CD4-positive, alpha-beta T cell treated with Interleukin-15 for 1 hour (primary cell): Measurements from ENCODE around the gene GSTCD.
"Not testable (repeated sequence)": the region's sequence is repeated elsewhere in the genome, so short reads cannot be mapped to it uniquely, and the experiment has no call there.

Experiments
- DNase-seq: peaks from one replicate; pipeline ENCODE4 v3.0.0-alpha.2; 2020

The GSTCD gene

GRCh38 chr4:105719204-105719603, 10.6 kb downstream of the GSTCD start:
- DNase-seq = no peak

GRCh38 chr4:105725623-105726022, 17.0 kb downstream of the GSTCD start:
- no peak for DNase-seq

GRCh38 chr4:105729895-105730294, 21.3 kb downstream of the GSTCD start:
- DNase-seq = not testable (repeated sequence)

- DNase-seq = not testable (repeated sequence)
Measured at GRCh38 chr4:105735217-105735616, 26.6 kb downstream of the GSTCD start.

GRCh38 chr4:105741548-105741947, 33.0 kb downstream of the GSTCD start:
- no peak for DNase-seq

- no peak for DNase-seq
Measured at GRCh38 chr4:105748222-105748621, 39.6 kb downstream of the GSTCD start.

- no peak for DNase-seq
Measured at GRCh38 chr4:105751718-105752299, 43.2 kb downstream of the GSTCD start.

- no peak for DNase-seq
Measured at GRCh38 chr4:105753361-105753760, 44.8 kb downstream of the GSTCD start.

- DNase-seq = no peak
Measured at GRCh38 chr4:105755375-105755774, 46.8 kb downstream of the GSTCD start.

- no peak for DNase-seq
Measured at GRCh38 chr4:105758958-105759357, 50.4 kb downstream of the GSTCD start.

- DNase-seq = no peak
Measured at GRCh38 chr4:105765690-105766407, 57.3 kb downstream of the GSTCD start.

GRCh38 chr4:105767579-105767978, 59.0 kb downstream of the GSTCD start:
- DNase-seq = no peak

- DNase-seq = not testable (repeated sequence)
Measured at GRCh38 chr4:105770524-105770923, 61.9 kb downstream of the GSTCD start.

- DNase-seq = not testable (repeated sequence)
Measured at GRCh38 chr4:105772065-105772464, 63.5 kb downstream of the GSTCD start.

- DNase-seq = not testable (repeated sequence)
Measured at GRCh38 chr4:105775760-105776415, 67.3 kb downstream of the GSTCD start.

GRCh38 chr4:105780176-105780575, 71.6 kb downstream of the GSTCD start:
- DNase-seq = no peak

- no peak for DNase-seq
Measured at GRCh38 chr4:105784761-105785160, 76.2 kb downstream of the GSTCD start.

- DNase-seq = no peak
Measured at GRCh38 chr4:105785792-105786191, 77.2 kb downstream of the GSTCD start.

- no peak for DNase-seq
Measured at GRCh38 chr4:105786748-105787147, 78.2 kb downstream of the GSTCD start.

- no peak for DNase-seq
Measured at GRCh38 chr4:105797225-105797624, 88.6 kb downstream of the GSTCD start.

- no peak for DNase-seq
Measured at GRCh38 chr4:105805501-105806120, 97.0 kb downstream of the GSTCD start.

GRCh38 chr4:105807496-105807895, 98.9 kb downstream of the GSTCD start:
- no peak for DNase-seq

GRCh38 chr4:105808030-105808749, 99.6 kb downstream of the GSTCD start:
- DNase-seq = no peak
